BLaER1 (cell line): ENCODE measurements around the gene GJD4.

Source experiments
- H3K27ac ChIP-seq: shearing (Covaris generic); formaldehyde crosslinking; 2 replicates; pipeline ENCODE4 v1.8.1; 2022
- H3K27me3 ChIP-seq: shearing (Covaris generic); formaldehyde crosslinking; 2 replicates; pipeline ENCODE4 v1.8.1; 2022
- H3K36me3 ChIP-seq: shearing (Covaris generic); formaldehyde crosslinking; 2 replicates; pipeline ENCODE4 v1.8.1; 2022
- H3K4me1 ChIP-seq: shearing (Covaris generic); formaldehyde crosslinking; 2 replicates; pipeline ENCODE4 v1.8.1; 2022
- H3K4me2 ChIP-seq: shearing (Covaris generic); formaldehyde crosslinking; 2 replicates; pipeline ENCODE4 v1.8.1; 2022
- H3K4me3 ChIP-seq: shearing (Covaris generic); formaldehyde crosslinking; 2 replicates; pipeline ENCODE4 v1.8.1; 2022
- H3K9ac ChIP-seq: shearing (Covaris generic); formaldehyde crosslinking; 2 replicates; pipeline ENCODE4 v1.8.1; 2022
- H3K9me3 ChIP-seq: shearing (Covaris generic); formaldehyde crosslinking; 2 replicates; pipeline ENCODE4 v1.8.1; 2022
- H4K20me1 ChIP-seq: shearing (Covaris generic); formaldehyde crosslinking; 2 replicates; pipeline ENCODE4 v1.8.1; 2022
- Cebpa-rat ChIP-seq: shearing (Covaris generic); IDR thresholded peaks from 2 replicates; pipeline ENCODE4 v1.8.1; 2022

The GJD4 gene

DNA sequence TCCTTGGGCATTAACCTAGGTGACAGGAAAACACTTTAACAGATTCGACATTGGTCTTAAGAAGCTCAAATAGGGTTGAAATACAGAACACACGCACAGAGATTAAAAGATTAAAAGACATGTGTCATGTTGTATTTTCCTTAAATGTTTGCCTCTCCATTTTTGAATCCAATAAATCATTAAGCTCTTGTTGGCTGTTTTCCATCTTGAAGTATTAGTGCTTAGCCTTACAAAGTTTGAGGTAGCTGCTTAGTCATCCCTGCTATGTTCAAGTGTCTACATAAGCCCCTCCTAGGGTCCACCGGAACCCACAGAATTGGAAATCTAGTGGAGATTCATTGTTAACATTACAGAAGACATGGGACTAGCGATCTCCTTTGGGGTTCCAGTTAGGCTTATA is 12.7 kb upstream of the GJD4 start:
- no peak overlapping the region for H3K4me3 ChIP-seq
- no peaks in the 10 kb centered on the region for H3K27me3 ChIP-seq
- TF ChIP-seq Cebpa-rat = no peak
- H3K9me3 ChIP-seq = peaks cover 25% of the 10 kb centered on the region
- no peaks in the 10 kb centered on the region for H4K20me1 ChIP-seq
- H3K9ac ChIP-seq = no peak overlapping the region
- no peak overlapping the region for H3K4me2 ChIP-seq
- H3K36me3 ChIP-seq = no peaks in the 10 kb centered on the region
- no peak overlapping the region for H3K27ac ChIP-seq
- H3K4me1 ChIP-seq = no peaks in the 10 kb centered on the region

DNA sequence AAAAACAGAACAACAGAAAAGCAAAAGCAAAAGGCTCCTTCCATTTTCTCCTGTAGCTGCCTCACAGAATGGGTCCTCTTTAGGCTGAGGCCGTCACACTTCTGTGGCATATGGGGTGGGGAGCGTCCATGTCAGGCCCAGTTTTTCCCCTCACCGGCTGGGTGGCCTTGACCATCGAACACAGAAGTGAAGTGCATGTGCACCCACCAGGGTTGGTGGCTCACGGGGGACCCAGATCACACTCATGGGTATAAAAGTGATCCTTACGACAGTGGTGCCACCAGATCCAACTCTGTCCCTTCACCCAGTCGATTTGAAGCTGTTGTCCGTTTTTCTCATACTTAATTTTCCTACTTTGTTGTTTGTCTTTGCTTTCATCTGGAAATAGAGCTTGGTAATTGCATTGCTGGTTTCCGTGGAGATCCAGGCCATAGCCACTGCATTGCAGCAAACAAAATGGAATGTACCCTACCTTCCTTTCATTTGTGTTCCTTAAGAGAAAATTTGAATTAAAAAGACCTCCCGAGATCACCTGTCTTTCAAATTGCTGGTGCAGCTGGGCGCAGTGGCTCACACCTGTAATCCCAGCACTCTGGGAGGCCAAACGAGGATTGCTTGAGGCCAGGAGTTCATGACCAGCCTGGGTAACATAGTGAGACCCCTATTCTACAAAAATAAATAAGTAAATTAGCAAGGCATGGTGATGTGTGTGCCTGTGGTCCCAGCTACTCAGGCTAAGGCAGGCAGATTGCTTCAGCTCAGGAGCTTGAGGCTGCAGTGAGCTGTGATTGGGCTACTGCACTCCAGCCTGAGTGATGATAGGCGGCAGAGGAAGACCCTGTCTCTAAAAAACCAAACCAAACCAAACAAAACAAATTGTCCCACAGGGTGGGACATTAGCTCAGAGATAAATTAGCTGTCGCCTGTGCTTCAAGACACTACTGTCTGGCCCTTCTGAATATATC is 10.7 kb upstream of the GJD4 start:
- no peak overlapping the region for H3K9ac ChIP-seq
- no peaks in the 10 kb centered on the region for H4K20me1 ChIP-seq
- no peaks in the 10 kb centered on the region for H3K36me3 ChIP-seq
- peaks cover 25% of the 10 kb centered on the region for H3K9me3 ChIP-seq
- no peak overlapping the region for H3K27ac ChIP-seq
- no peaks in the 10 kb centered on the region for H3K4me1 ChIP-seq
- no peak for TF ChIP-seq Cebpa-rat
- no peak overlapping the region for H3K4me2 ChIP-seq
- H3K4me3 ChIP-seq = no peak overlapping the region
- no peaks in the 10 kb centered on the region for H3K27me3 ChIP-seq

DNA sequence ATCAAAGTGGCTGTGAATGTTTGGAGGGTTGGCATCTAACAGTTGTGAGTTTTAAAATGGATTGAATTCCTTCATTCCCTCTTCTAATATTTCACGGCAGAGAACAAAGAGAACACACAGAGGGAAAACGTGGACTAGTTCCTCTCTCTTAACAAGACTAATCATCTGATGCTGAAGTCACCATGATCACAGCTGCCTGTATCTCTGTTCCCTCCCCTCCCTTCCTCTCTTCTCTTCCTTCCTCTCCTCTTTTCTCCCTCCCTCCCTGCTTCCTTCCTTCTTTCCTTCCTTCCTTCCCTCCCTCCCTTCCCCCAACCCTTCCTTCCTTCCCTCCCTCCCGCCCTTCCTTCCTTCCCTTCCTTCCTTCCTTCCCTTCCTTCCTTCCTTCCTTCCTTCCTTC is 10.0 kb upstream of the GJD4 start:
- no peak for TF ChIP-seq Cebpa-rat
- H3K27ac ChIP-seq = no peak overlapping the region
- H4K20me1 ChIP-seq = no peaks in the 10 kb centered on the region
- no peak overlapping the region for H3K4me2 ChIP-seq
- no peaks in the 10 kb centered on the region for H3K4me1 ChIP-seq
- no peak overlapping the region for H3K9ac ChIP-seq
- H3K36me3 ChIP-seq = no peaks in the 10 kb centered on the region
- H3K4me3 ChIP-seq = no peak overlapping the region
- peaks cover 25% of the 10 kb centered on the region for H3K9me3 ChIP-seq
- H3K27me3 ChIP-seq = no peaks in the 10 kb centered on the region

DNA sequence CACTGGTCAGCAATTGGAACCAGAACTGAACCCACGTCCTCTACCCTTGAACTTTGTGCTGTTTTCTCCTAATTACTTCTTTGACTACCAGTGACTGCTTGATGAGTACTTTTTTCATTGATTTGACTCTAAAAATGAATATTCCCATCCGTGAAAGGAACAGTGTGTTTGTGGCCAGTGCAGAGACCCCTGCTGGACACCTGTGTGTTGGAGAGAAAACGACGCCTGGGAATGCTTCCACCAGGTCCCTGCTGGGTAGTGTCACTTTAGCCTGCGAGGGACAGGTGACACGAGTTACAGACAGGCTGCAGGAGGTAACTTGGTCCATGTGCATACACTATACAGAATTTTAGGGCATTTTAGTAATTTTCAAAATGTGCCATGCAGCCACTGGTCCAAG is 6.8 kb upstream of the GJD4 start:
- Histone ChIP-seq H3K4me1 (no peaks in the 10 kb centered on the region), H3K36me3 (no peaks in the 10 kb centered on the region), H3K4me2 (no peak overlapping the region), H3K27me3 (no peaks in the 10 kb centered on the region), H4K20me1 (no peaks in the 10 kb centered on the region), H3K9ac (no peak overlapping the region), H3K4me3 (no peak overlapping the region), H3K27ac (no peak overlapping the region), H3K9me3 (peaks cover 8% of the 10 kb centered on the region)
- no peak for TF ChIP-seq Cebpa-rat

DNA sequence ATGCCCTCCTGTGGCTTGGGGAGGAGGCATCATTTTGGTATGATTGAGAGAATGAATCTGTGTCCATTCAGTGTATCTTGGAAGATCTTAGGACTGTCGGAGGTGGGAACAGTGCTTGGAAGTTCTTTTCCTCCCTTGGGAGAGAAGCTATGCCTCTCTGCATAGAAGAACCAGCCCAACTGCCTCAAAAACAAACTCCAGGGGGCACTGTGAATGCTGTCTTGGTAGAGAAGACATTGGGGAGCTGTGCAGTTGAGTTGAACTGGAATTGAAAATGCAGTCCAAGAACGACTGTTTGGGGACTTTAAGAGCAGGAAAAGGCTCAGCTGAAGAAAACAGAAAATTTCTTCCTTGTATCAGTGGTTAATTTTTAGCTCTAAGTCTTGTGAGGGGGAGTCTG is 4.9 kb upstream of the GJD4 start:
- Histone ChIP-seq H3K27me3 (no peaks in the 10 kb centered on the region), H3K4me2 (no peak overlapping the region), H3K27ac (no peak overlapping the region), H3K4me3 (no peak overlapping the region), H3K36me3 (no peaks in the 10 kb centered on the region), H3K9ac (no peak overlapping the region), H4K20me1 (no peaks in the 10 kb centered on the region), H3K4me1 (no peaks in the 10 kb centered on the region), H3K9me3 (peaks cover 3% of the 10 kb centered on the region; the same call in 1 of the 2 replicates)
- no peak for TF ChIP-seq Cebpa-rat

DNA sequence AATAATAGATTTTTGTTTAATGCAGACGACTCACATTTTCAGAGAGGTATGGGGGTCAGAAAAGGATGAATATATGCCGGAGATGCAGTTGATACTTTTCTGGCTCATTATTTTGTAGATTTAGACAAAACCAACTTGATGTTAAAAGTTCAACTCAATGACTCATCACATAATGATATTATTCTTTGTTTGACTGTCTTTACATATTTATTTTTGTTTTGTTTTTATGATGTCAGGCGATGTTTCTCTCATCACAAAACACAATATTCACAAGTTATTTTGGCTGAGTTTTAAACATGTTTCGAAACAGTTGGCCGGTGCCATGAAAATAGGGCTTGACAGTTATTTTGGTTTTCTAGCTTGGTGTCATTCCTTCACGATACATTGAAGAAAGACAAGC is 1.3 kb downstream of the GJD4 start:
- H3K27ac ChIP-seq = no peak overlapping the region
- H3K36me3 ChIP-seq = no peaks in the 10 kb centered on the region
- no peaks in the 10 kb centered on the region for H3K4me1 ChIP-seq
- no peak for TF ChIP-seq Cebpa-rat
- no peak overlapping the region for H3K4me3 ChIP-seq
- no peak overlapping the region for H3K4me2 ChIP-seq
- no peak overlapping the region for H3K9ac ChIP-seq
- H4K20me1 ChIP-seq = no peaks in the 10 kb centered on the region
- H3K27me3 ChIP-seq = no peaks in the 10 kb centered on the region
- H3K9me3 ChIP-seq = peaks cover 31% of the 10 kb centered on the region

DNA sequence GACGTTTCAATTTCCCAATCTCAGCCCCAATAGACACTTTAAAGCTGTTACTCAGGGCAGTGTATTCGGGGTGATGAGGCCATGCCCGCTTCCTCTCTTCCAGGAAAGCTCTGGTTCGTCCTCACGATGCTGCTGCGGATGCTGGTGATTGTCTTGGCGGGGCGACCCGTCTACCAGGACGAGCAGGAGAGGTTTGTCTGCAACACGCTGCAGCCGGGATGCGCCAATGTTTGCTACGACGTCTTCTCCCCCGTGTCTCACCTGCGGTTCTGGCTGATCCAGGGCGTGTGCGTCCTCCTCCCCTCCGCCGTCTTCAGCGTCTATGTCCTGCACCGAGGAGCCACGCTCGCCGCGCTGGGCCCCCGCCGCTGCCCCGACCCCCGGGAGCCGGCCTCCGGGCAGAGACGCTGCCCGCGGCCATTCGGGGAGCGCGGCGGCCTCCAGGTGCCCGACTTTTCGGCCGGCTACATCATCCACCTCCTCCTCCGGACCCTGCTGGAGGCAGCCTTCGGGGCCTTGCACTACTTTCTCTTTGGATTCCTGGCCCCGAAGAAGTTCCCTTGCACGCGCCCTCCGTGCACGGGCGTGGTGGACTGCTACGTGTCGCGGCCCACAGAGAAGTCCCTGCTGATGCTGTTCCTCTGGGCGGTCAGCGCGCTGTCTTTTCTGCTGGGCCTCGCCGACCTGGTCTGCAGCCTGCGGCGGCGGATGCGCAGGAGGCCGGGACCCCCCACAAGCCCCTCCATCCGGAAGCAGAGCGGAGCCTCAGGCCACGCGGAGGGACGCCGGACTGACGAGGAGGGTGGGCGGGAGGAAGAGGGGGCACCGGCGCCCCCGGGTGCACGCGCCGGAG is 2.6 kb downstream of the GJD4 start:
- Histone ChIP-seq H3K9ac (no peak overlapping the region), H3K4me3 (no peak overlapping the region), H3K4me1 (no peaks in the 10 kb centered on the region), H4K20me1 (no peaks in the 10 kb centered on the region), H3K9me3 (peaks cover 31% of the 10 kb centered on the region), H3K36me3 (no peaks in the 10 kb centered on the region), H3K4me2 (no peak overlapping the region), H3K27me3 (no peaks in the 10 kb centered on the region), H3K27ac (no peak overlapping the region)
- no peak for TF ChIP-seq Cebpa-rat

DNA sequence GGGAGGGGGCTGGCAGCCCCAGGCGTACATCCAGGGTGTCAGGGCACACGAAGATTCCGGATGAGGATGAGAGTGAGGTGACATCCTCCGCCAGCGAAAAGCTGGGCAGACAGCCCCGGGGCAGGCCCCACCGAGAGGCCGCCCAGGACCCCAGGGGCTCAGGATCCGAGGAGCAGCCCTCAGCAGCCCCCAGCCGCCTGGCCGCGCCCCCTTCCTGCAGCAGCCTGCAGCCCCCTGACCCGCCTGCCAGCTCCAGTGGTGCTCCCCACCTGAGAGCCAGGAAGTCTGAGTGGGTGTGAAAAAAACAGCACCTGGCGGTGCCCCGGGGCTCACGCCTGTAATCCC is 3.2 kb downstream of the GJD4 start:
- Histone ChIP-seq H3K9me3 (peaks cover 31% of the 10 kb centered on the region), H3K4me3 (no peak overlapping the region), H3K36me3 (no peaks in the 10 kb centered on the region), H3K27ac (no peak overlapping the region), H4K20me1 (no peaks in the 10 kb centered on the region), H3K4me1 (no peaks in the 10 kb centered on the region), H3K9ac (no peak overlapping the region), H3K27me3 (no peaks in the 10 kb centered on the region), H3K4me2 (no peak overlapping the region)
- no peak for TF ChIP-seq Cebpa-rat

DNA sequence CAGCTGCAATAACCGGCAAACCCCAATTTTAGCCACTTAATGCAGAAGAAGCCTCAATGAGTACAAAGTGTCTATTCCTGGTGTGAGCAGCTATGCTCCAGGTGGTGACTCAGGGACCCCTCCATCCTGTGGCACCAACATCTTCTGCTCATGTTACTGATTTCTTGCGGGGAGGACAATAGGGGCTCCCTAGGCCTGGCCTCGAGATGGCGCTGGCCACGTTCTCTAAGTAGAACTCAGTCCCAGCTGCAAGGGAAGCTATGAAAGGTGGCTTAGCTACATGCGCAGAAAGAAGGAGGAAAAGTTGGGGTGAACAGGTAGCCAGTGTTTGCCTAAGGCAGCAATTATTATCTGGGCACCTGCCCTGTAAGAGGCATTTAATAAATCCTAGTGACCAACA is 6.6 kb downstream of the GJD4 start:
- Histone ChIP-seq H3K36me3 (no peaks in the 10 kb centered on the region), H3K4me2 (no peak overlapping the region), H3K27ac (no peak overlapping the region), H3K27me3 (no peaks in the 10 kb centered on the region), H3K9me3 (peaks cover 31% of the 10 kb centered on the region), H3K4me3 (no peak overlapping the region), H3K4me1 (no peaks in the 10 kb centered on the region), H4K20me1 (no peaks in the 10 kb centered on the region), H3K9ac (no peak overlapping the region)
- TF ChIP-seq Cebpa-rat = no peak

DNA sequence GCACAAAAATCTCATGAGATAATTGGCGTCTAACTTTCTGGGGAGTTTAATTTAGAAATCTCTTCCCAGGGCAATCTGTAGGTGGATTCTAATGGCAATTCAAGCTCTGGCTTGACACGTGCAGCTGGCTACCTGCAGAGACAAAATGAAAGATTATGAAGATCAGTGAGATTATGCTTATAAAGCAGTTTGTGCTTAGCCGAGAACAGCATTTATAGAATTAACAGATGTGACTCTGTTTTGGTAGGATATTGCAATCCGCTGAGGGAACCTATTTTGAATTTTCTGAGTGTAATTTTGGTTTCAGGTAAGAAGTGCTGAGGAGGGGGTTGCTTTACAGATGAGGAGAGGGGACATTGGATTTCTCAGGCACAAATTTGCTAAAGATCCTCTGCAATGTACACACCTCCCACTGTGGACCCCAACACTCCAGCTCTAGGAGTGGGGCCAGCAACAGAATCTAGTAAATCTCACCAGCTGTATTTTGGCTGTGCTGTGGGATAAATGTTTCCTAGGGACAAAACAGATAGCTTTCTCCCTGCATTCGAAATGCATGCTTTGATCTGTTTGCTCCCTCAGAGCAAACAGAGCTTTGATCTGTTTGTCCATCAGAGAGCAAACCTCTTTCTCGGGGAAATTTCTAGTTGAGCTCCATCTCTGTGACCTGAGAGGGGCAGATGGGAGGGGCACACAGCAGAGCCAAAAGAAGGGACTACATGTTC is 7.4 kb downstream of the GJD4 start:
- Histone ChIP-seq H3K9me3 (peaks cover 29% of the 10 kb centered on the region), H3K27me3 (no peaks in the 10 kb centered on the region), H3K27ac (no peak overlapping the region), H3K9ac (no peak overlapping the region), H3K4me2 (no peak overlapping the region), H3K4me1 (no peaks in the 10 kb centered on the region), H3K36me3 (no peaks in the 10 kb centered on the region), H4K20me1 (no peaks in the 10 kb centered on the region), H3K4me3 (no peak overlapping the region)
- no peak for TF ChIP-seq Cebpa-rat
